GM23338 (cell line): ENCODE measurements around the gene CCDC40. TPM values are rescaled to one million over a fixed set of nuclear protein-coding genes. Genes with fewer than 3 reads are reported as not detected.

Source experiments
- ATAC-seq: fragments of 200-7000 bp; cut with Tn5 transposase; 3 replicates; pipeline ENCODE4 v1.9.1; 2020
- DNase-seq: peaks from one replicate; pipeline ENCODE4 v3.0.0-alpha.2; 2015; ENCODE audit warnings: low spot score
- H2AFZ ChIP-seq: fragments of 200-600 bp; sonication (generic); 2 replicates; pipeline ENCODE4 v1.8.0; 2016; ENCODE audit warnings: antibody characterized with exemption, mild to moderate bottlenecking, moderate library complexity
- H3F3A ChIP-seq: fragments of 200-600 bp; sonication (generic); replicated peaks from 2 replicates; pipeline ENCODE4 v1.8.0; 2017; ENCODE audit warnings: antibody characterized with exemption, mixed run types, low read depth
- H3K27ac ChIP-seq: fragments of 200-600 bp; sonication (generic); 2 replicates; pipeline ENCODE4 v1.6.1; 2016; ENCODE audit warnings: low read depth
- H3K27me3 ChIP-seq: fragments of 200-600 bp; sonication (generic); 2 replicates; pipeline ENCODE4 v1.8.0; 2016; ENCODE audit warnings: mild to moderate bottlenecking, mixed run types, moderate library complexity; ENCODE audit not compliant: insufficient read depth
- H3K36me3 ChIP-seq: fragments of 200-600 bp; sonication (generic); 2 replicates; pipeline ENCODE4 v1.8.0; 2016; ENCODE audit warnings: mild to moderate bottlenecking; ENCODE audit not compliant: insufficient read depth
- H3K4me1 ChIP-seq: fragments of 200-600 bp; sonication (generic); 2 replicates; pipeline ENCODE4 v1.8.0; 2016; ENCODE audit warnings: mild to moderate bottlenecking, moderate library complexity; ENCODE audit not compliant: insufficient read depth
- H3K4me2 ChIP-seq: fragments of 200-600 bp; sonication (generic); 2 replicates; pipeline ENCODE4 v1.7.1; 2017; ENCODE audit warnings: mixed run types
- H3K4me3 ChIP-seq: fragments of 200-600 bp; sonication (generic); 2 replicates; pipeline ENCODE4 v1.6.1; 2016; ENCODE audit warnings: mixed run types
- H3K79me2 ChIP-seq: fragments of 200-600 bp; sonication (generic); replicated peaks from 2 replicates; pipeline ENCODE4 v1.8.0; 2017; ENCODE audit warnings: mild to moderate bottlenecking; ENCODE audit not compliant: insufficient read depth
- H3K9me2 ChIP-seq: fragments of 200-600 bp; sonication (generic); 2 replicates; pipeline ENCODE4 v1.8.0; 2017; ENCODE audit not compliant: insufficient read depth
- H4K20me1 ChIP-seq: fragments of 200-600 bp; sonication (generic); replicated peaks from 2 replicates; pipeline ENCODE4 v1.8.0; 2017; ENCODE audit warnings: mild to moderate bottlenecking; ENCODE audit not compliant: insufficient read depth
- H3K27ac Mint-ChIP-seq: 2 replicates; pipeline ENCODE4 v1.8.0; 2020; ENCODE audit warnings: inconsistent platforms, mild to moderate bottlenecking, moderate library complexity, mixed read lengths
- H3K27me3 Mint-ChIP-seq: 3 replicates; pipeline ENCODE4 v1.8.0; 2022; ENCODE audit warnings: low read depth, mild to moderate bottlenecking, moderate library complexity, mixed read lengths, inconsistent platforms; ENCODE audit not compliant: insufficient read depth, poor library complexity
- H3K36me3 Mint-ChIP-seq: 3 replicates; pipeline ENCODE4 v1.8.0; 2021; ENCODE audit warnings: low read depth, mild to moderate bottlenecking, inconsistent platforms, moderate library complexity, mixed read lengths
- H3K4me1 Mint-ChIP-seq: 3 replicates; pipeline ENCODE4 v1.8.0; 2020; ENCODE audit warnings: mild to moderate bottlenecking, inconsistent platforms, mixed read lengths
- H3K4me3 Mint-ChIP-seq: 3 replicates; pipeline ENCODE4 v1.8.0; 2021; ENCODE audit warnings: moderate library complexity, mild to moderate bottlenecking, inconsistent platforms, mixed read lengths
- H3K9me3 Mint-ChIP-seq: 3 replicates; pipeline ENCODE4 v1.8.0; 2020; ENCODE audit warnings: moderate library complexity, mild to moderate bottlenecking, inconsistent platforms, mixed read lengths
- CREB1 ChIP-seq: fragments of 250-450 bp; sonication (Bioruptor Pico); IDR thresholded peaks from 2 replicates; pipeline ENCODE4 v1.5.0; 2020; ENCODE audit warnings: low read depth, mild to moderate bottlenecking, moderate library complexity
- EZH2 ChIP-seq: fragments of 200-600 bp; sonication (generic); IDR thresholded peaks from one replicate; pipeline ENCODE4 v1.8.0; 2017; ENCODE audit warnings: antibody characterized with exemption, mild to moderate bottlenecking, low read depth; ENCODE audit not compliant: unreplicated experiment
- EZH2phosphoT487 ChIP-seq: fragments of 200-600 bp; sonication (generic); IDR thresholded peaks from one replicate; pipeline ENCODE4 v1.8.1; 2018; ENCODE audit warnings: antibody characterized with exemption; ENCODE audit not compliant: unreplicated experiment
- JUNB ChIP-seq: IDR thresholded peaks from one replicate; pipeline ENCODE4 v1.6.1; 2016; ENCODE audit warnings: antibody characterized with exemption; ENCODE audit not compliant: unreplicated experiment
- NANOG ChIP-seq: IDR thresholded peaks from 2 replicates; pipeline ENCODE4 v1.6.1; 2016; ENCODE audit warnings: antibody characterized with exemption, borderline replicate concordance
- POLR2AphosphoS5 ChIP-seq: IDR thresholded peaks from 2 replicates; pipeline ENCODE4 v1.6.1; 2016; ENCODE audit warnings: antibody characterized with exemption, low read depth
- STAT1 ChIP-seq: IDR thresholded peaks from one replicate; pipeline ENCODE4 v1.6.1; 2016; ENCODE audit warnings: antibody characterized with exemption; ENCODE audit not compliant: unreplicated experiment
- ZNF114 ChIP-seq: fragments of 250-450 bp; sonication (Bioruptor Pico); IDR thresholded peaks from 2 replicates; pipeline ENCODE4 v1.5.0; 2020; ENCODE audit warnings: mild to moderate bottlenecking, moderate library complexity
- ZNF331 ChIP-seq: fragments of 250-450 bp; sonication (Bioruptor Pico); IDR thresholded peaks from 2 replicates; pipeline ENCODE4 v1.5.0; 2020; ENCODE audit warnings: low read depth, mild to moderate bottlenecking, moderate library complexity
- polyA plus RNA-seq: library from polyadenylated mRNA; unstranded; fragments of >200 nt; fragmentation: Nextera tagmentation; extraction: Ambion mirVana; gene quantifications from 2 replicates; pipeline ENCODE4 v1.2.1, GENCODE V29; 2016
- total RNA-seq: library from RNA; depleted of rRNA; stranded (reverse); fragments of >200 nt; shearing (Covaris generic); gene quantifications from 2 replicates; pipeline ENCODE4 v1.2.3, GENCODE V29; 2014
- TF ChIP-seq, protein P1 (sequence below): IDR thresholded peaks from 2 replicates; pipeline ENCODE4 v1.6.1; 2016; ENCODE audit warnings: antibody characterized with exemption
- TF ChIP-seq, protein P2 (sequence below): fragments of 250-450 bp; sonication (Bioruptor Pico); IDR thresholded peaks from 2 replicates; pipeline ENCODE4 v1.5.0; 2020; ENCODE audit warnings: mild to moderate bottlenecking, moderate library complexity
- TF ChIP-seq, protein P3 (sequence below): IDR thresholded peaks from one replicate; pipeline ENCODE4 v1.6.1; 2018; ENCODE audit warnings: antibody characterized with exemption; ENCODE audit not compliant: unreplicated experiment
- TF ChIP-seq, protein P4 (sequence below), 2 experiments: fragments of 200-600 bp in 1 of 2; sonication (generic) in 1 of 2; conservative IDR thresholded peaks; 2 replicates each; pipeline versions ENCODE4 v1.5.1 to v1.6.1; 2016 to 2017; ENCODE audit warnings: antibody characterized with exemption in 2 of 2, low read depth in 2 of 2, mild to moderate bottlenecking in 2 of 2, moderate library complexity in 1 of 2

Gene CCDC40
- total and polyA plus RNA-seq, 2 experiments from 2014 or later, result 7.6 to 8.1 TPM

DNA sequence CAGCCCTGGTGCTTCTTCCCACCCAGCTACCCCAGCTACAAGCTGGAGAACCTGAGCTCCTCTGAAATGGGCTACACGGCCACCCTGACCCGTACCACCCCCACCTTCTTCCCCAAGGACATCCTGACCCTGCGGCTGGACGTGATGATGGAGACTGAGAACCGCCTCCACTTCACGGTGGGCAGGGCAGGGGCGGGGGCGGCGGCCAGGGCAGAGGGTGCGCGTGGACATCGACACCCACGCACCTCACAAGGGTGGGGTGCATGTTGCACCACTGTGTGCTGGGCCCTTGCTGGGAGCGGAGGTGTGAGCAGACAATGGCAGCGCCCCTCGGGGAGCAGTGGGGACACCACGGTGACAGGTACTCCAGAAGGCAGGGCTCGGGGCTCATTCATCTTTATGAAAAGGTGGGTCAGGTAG lies 68.5 kb downstream of the CCDC40 start:
- H3K9me3 Mint-ChIP-seq, result no peaks in the 10 kb centered on the region; the same call in 2 of the 3 replicates
- no peak for ATAC-seq
- H3K4me3 ChIP-seq, result no peak overlapping the region
- H3K4me3 Mint-ChIP-seq, result no peak overlapping the region
- TF ChIP-seq JUNB (no peak), EZH2 (no peak), ZNF331 (no peak), NANOG (no peak), CREB1 (CRISPR knock-in tag) (no peak), EZH2phosphoT487 (no peak), POLR2AphosphoS5 (no peak), ZNF114 (CRISPR knock-in tag) (no peak), STAT1 (no peak)
- TF ChIP-seq, protein P1, sequence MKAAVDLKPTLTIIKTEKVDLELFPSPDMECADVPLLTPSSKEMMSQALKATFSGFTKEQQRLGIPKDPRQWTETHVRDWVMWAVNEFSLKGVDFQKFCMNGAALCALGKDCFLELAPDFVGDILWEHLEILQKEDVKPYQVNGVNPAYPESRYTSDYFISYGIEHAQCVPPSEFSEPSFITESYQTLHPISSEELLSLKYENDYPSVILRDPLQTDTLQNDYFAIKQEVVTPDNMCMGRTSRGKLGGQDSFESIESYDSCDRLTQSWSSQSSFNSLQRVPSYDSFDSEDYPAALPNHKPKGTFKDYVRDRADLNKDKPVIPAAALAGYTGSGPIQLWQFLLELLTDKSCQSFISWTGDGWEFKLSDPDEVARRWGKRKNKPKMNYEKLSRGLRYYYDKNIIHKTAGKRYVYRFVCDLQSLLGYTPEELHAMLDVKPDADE, result no peak
- TF ChIP-seq, protein P2, sequence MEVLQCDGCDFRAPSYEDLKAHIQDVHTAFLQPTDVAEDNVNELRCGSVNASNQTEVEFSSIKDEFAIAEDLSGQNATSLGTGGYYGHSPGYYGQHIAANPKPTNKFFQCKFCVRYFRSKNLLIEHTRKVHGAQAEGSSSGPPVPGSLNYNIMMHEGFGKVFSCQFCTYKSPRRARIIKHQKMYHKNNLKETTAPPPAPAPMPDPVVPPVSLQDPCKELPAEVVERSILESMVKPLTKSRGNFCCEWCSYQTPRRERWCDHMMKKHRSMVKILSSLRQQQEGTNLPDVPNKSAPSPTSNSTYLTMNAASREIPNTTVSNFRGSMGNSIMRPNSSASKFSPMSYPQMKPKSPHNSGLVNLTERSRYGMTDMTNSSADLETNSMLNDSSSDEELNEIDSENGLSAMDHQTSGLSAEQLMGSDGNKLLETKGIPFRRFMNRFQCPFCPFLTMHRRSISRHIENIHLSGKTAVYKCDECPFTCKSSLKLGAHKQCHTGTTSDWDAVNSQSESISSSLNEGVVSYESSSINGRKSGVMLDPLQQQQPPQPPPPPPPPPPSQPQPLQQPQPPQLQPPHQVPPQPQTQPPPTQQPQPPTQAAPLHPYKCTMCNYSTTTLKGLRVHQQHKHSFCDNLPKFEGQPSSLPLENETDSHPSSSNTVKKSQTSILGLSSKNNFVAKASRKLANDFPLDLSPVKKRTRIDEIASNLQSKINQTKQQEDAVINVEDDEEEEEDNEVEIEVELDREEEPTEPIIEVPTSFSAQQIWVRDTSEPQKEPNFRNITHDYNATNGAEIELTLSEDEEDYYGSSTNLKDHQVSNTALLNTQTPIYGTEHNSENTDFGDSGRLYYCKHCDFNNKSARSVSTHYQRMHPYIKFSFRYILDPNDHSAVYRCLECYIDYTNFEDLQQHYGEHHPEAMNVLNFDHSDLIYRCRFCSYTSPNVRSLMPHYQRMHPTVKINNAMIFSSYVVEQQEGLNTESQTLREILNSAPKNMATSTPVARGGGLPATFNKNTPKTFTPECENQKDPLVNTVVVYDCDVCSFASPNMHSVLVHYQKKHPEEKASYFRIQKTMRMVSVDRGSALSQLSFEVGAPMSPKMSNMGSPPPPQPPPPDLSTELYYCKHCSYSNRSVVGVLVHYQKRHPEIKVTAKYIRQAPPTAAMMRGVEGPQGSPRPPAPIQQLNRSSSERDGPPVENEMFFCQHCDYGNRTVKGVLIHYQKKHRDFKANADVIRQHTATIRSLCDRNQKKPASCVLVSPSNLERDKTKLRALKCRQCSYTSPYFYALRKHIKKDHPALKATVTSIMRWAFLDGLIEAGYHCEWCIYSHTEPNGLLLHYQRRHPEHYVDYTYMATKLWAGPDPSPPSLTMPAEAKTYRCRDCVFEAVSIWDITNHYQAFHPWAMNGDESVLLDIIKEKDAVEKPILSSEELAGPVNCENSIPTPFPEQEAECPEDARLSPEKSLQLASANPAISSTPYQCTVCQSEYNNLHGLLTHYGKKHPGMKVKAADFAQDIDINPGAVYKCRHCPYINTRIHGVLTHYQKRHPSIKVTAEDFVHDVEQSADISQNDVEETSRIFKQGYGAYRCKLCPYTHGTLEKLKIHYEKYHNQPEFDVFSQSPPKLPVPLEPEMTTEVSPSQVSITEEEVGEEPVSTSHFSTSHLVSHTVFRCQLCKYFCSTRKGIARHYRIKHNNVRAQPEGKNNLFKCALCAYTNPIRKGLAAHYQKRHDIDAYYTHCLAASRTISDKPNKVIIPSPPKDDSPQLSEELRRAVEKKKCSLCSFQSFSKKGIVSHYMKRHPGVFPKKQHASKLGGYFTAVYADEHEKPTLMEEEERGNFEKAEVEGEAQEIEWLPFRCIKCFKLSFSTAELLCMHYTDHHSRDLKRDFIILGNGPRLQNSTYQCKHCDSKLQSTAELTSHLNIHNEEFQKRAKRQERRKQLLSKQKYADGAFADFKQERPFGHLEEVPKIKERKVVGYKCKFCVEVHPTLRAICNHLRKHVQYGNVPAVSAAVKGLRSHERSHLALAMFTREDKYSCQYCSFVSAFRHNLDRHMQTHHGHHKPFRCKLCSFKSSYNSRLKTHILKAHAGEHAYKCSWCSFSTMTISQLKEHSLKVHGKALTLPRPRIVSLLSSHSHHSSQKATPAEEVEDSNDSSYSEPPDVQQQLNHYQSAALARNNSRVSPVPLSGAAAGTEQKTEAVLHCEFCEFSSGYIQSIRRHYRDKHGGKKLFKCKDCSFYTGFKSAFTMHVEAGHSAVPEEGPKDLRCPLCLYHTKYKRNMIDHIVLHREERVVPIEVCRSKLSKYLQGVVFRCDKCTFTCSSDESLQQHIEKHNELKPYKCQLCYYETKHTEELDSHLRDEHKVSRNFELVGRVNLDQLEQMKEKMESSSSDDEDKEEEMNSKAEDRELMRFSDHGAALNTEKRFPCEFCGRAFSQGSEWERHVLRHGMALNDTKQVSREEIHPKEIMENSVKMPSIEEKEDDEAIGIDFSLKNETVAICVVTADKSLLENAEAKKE (CRISPR knock-in tag), result no peak
- TF ChIP-seq, protein P3, sequence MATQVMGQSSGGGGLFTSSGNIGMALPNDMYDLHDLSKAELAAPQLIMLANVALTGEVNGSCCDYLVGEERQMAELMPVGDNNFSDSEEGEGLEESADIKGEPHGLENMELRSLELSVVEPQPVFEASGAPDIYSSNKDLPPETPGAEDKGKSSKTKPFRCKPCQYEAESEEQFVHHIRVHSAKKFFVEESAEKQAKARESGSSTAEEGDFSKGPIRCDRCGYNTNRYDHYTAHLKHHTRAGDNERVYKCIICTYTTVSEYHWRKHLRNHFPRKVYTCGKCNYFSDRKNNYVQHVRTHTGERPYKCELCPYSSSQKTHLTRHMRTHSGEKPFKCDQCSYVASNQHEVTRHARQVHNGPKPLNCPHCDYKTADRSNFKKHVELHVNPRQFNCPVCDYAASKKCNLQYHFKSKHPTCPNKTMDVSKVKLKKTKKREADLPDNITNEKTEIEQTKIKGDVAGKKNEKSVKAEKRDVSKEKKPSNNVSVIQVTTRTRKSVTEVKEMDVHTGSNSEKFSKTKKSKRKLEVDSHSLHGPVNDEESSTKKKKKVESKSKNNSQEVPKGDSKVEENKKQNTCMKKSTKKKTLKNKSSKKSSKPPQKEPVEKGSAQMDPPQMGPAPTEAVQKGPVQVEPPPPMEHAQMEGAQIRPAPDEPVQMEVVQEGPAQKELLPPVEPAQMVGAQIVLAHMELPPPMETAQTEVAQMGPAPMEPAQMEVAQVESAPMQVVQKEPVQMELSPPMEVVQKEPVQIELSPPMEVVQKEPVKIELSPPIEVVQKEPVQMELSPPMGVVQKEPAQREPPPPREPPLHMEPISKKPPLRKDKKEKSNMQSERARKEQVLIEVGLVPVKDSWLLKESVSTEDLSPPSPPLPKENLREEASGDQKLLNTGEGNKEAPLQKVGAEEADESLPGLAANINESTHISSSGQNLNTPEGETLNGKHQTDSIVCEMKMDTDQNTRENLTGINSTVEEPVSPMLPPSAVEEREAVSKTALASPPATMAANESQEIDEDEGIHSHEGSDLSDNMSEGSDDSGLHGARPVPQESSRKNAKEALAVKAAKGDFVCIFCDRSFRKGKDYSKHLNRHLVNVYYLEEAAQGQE, result no peak
- TF ChIP-seq, protein P4, sequence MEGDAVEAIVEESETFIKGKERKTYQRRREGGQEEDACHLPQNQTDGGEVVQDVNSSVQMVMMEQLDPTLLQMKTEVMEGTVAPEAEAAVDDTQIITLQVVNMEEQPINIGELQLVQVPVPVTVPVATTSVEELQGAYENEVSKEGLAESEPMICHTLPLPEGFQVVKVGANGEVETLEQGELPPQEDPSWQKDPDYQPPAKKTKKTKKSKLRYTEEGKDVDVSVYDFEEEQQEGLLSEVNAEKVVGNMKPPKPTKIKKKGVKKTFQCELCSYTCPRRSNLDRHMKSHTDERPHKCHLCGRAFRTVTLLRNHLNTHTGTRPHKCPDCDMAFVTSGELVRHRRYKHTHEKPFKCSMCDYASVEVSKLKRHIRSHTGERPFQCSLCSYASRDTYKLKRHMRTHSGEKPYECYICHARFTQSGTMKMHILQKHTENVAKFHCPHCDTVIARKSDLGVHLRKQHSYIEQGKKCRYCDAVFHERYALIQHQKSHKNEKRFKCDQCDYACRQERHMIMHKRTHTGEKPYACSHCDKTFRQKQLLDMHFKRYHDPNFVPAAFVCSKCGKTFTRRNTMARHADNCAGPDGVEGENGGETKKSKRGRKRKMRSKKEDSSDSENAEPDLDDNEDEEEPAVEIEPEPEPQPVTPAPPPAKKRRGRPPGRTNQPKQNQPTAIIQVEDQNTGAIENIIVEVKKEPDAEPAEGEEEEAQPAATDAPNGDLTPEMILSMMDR (conservative IDR thresholded peaks at IDR 0.05; ENCODE audit: low read depth in 2 of 2), result no peak
- peaks cover 10% of the 10 kb centered on the region; the same call in 1 of the 2 replicates for H3K4me1 ChIP-seq
- H2AFZ ChIP-seq, result no peak overlapping the region
- H3K4me1 Mint-ChIP-seq, result peaks cover 22% of the 10 kb centered on the region
- H3K27me3 ChIP-seq, result peaks cover 8% of the 10 kb centered on the region; the same call in 1 of the 2 replicates
- no peak overlapping the region for H3K27ac ChIP-seq
- peaks cover 17% of the 10 kb centered on the region for H3K27me3 Mint-ChIP-seq
- no peaks in the 10 kb centered on the region for H3K9me2 ChIP-seq
- no peak for DNase-seq
- no peak overlapping the region for H3K4me2 ChIP-seq
- H3K79me2 ChIP-seq, result 0 out of 2 replicates have a peak, but pooled peaks cover 5% of the 10 kb centered on the region
- H3K27ac Mint-ChIP-seq, result no peak overlapping the region
- H3K36me3 Mint-ChIP-seq, result peaks cover 3% of the 10 kb centered on the region; the same call in 2 of the 3 replicates
- 0 out of 2 replicates have a peak, but pooled peaks cover 4% of the 10 kb centered on the region for H3F3A ChIP-seq
- H4K20me1 ChIP-seq, result no peaks in the 10 kb centered on the region
- H3K36me3 ChIP-seq, result no peaks in the 10 kb centered on the region
